ENCODE measurements around the gene TSPAN9.

Gene TSPAN9

GRCh38 chr12:3047961-3048360, 29.2 kb upstream of the TSPAN9 start:
- H3K36me3 ChIP-seq (ENCODE audit: insufficient read depth, low read length): no peaks in the 10 kb centered on the region
- H3K9me3 ChIP-seq (ENCODE audit: low read depth, low read length): no peaks in the 10 kb centered on the region
- no peak overlapping the region for H3K27ac ChIP-seq
- no peak overlapping the region for H3K9ac ChIP-seq (ENCODE audit: insufficient read length)
- no peak overlapping the region for H3K4me3 ChIP-seq
- TF ChIP-seq POLR2AphosphoS5 (IDR thresholded peaks at IDR 0.05; ENCODE audit: borderline replicate concordance, low read depth, low read length): no peak
- TF ChIP-seq FOXP2 (optimal IDR thresholded peaks at IDR 0.05; ENCODE audit: control extremely low read depth, extremely low read length, insufficient read depth): no peak
- DNase-seq (ENCODE audit: low read depth, low spot score): no peak

- Histone ChIP-seq H3K9me3 (ENCODE audit: low read depth, low read length) (no peaks in the 10 kb centered on the region), H3K9ac (ENCODE audit: insufficient read length) (no peak overlapping the region), H3K4me3 (no peak overlapping the region), H3K36me3 (ENCODE audit: insufficient read depth, low read length) (no peaks in the 10 kb centered on the region), H3K27ac (no peak overlapping the region)
- DNase-seq (ENCODE audit: low read depth, low spot score): no peak
- TF ChIP-seq EZH2 (IDR thresholded peaks at IDR 0.05): no peak
- no peak for TF ChIP-seq POLR2AphosphoS5 (IDR thresholded peaks at IDR 0.05; ENCODE audit: borderline replicate concordance, low read depth, low read length)
- TF ChIP-seq FOXP2 (optimal IDR thresholded peaks at IDR 0.05; ENCODE audit: control extremely low read depth, extremely low read length, insufficient read depth): no peak
These were observed 28.6 kb upstream of the TSPAN9 start for GRCh38 chr12:3048540-3048939.

GRCh38 chr12:3049176-3049575, 28.0 kb upstream of the TSPAN9 start:
- Histone ChIP-seq H3K9me3 (ENCODE audit: low read depth, low read length) (no peaks in the 10 kb centered on the region), H3K27ac (0 out of 2 replicates have a peak overlapping the region, but pooled peaks have one; percentile 50), H3K36me3 (ENCODE audit: insufficient read depth, low read length) (no peaks in the 10 kb centered on the region), H3K4me3 (no peak overlapping the region), H3K9ac (ENCODE audit: insufficient read length) (no peak overlapping the region)
- DNase-seq (ENCODE audit: low read depth, low spot score): no peak
- TF ChIP-seq EZH2 (IDR thresholded peaks at IDR 0.05) (no peak), POLR2AphosphoS5 (IDR thresholded peaks at IDR 0.05; ENCODE audit: borderline replicate concordance, low read depth, low read length) (no peak), FOXP2 (optimal IDR thresholded peaks at IDR 0.05; ENCODE audit: control extremely low read depth, extremely low read length, insufficient read depth) (no peak)

- TF ChIP-seq POLR2AphosphoS5 (IDR thresholded peaks at IDR 0.05; ENCODE audit: borderline replicate concordance, low read depth, low read length): no peak
- H3K9ac ChIP-seq (ENCODE audit: insufficient read length): no peak overlapping the region
- H3K9me3 ChIP-seq (ENCODE audit: low read depth, low read length): no peaks in the 10 kb centered on the region
- no peak for DNase-seq (ENCODE audit: low read depth, low spot score)
- H3K27ac ChIP-seq: peak overlapping the region; percentile 50
- no peak overlapping the region for H3K4me3 ChIP-seq
- no peaks in the 10 kb centered on the region for H3K36me3 ChIP-seq (ENCODE audit: insufficient read depth, low read length)
These were observed 27.4 kb upstream of the TSPAN9 start for GRCh38 chr12:3049611-3050249.

- Histone ChIP-seq H3K36me3 (ENCODE audit: insufficient read depth, low read length) (no peaks in the 10 kb centered on the region), H3K9me3 (ENCODE audit: low read depth, low read length) (no peaks in the 10 kb centered on the region), H3K27ac (no peak overlapping the region), H3K4me3 (no peak overlapping the region), H3K9ac (ENCODE audit: insufficient read length) (no peak overlapping the region)
- DNase-seq (ENCODE audit: low read depth, low spot score): no peak
- TF ChIP-seq FOXP2 (optimal IDR thresholded peaks at IDR 0.05; ENCODE audit: control extremely low read depth, extremely low read length, insufficient read depth) (no peak), EZH2 (IDR thresholded peaks at IDR 0.05) (no peak), POLR2AphosphoS5 (IDR thresholded peaks at IDR 0.05; ENCODE audit: borderline replicate concordance, low read depth, low read length) (no peak)
These were observed 22.8 kb upstream of the TSPAN9 start for GRCh38 chr12:3054374-3054773.

- Histone ChIP-seq H3K9ac (ENCODE audit: insufficient read length) (no peak overlapping the region), H3K27ac (no peak overlapping the region), H3K36me3 (ENCODE audit: insufficient read depth, low read length) (no peaks in the 10 kb centered on the region), H3K4me3 (no peak overlapping the region), H3K9me3 (ENCODE audit: low read depth, low read length) (no peaks in the 10 kb centered on the region)
- DNase-seq (ENCODE audit: low read depth, low spot score): no peak
- TF ChIP-seq EZH2 (IDR thresholded peaks at IDR 0.05) (no peak), FOXP2 (optimal IDR thresholded peaks at IDR 0.05; ENCODE audit: control extremely low read depth, extremely low read length, insufficient read depth) (no peak), POLR2AphosphoS5 (IDR thresholded peaks at IDR 0.05; ENCODE audit: borderline replicate concordance, low read depth, low read length) (no peak)
These were observed 22.0 kb upstream of the TSPAN9 start for GRCh38 chr12:3055026-3055703.

GRCh38 chr12:3055704-3056467, 21.3 kb upstream of the TSPAN9 start:
- DNase-seq (ENCODE audit: low read depth, low spot score): no peak
- H3K36me3 ChIP-seq (ENCODE audit: insufficient read depth, low read length): no peaks in the 10 kb centered on the region
- H3K4me3 ChIP-seq: no peak overlapping the region
- no peaks in the 10 kb centered on the region for H3K9me3 ChIP-seq (ENCODE audit: low read depth, low read length)
- no peak overlapping the region for H3K27ac ChIP-seq
- no peak overlapping the region for H3K9ac ChIP-seq (ENCODE audit: insufficient read length)
- TF ChIP-seq FOXP2 (optimal IDR thresholded peaks at IDR 0.05; ENCODE audit: control extremely low read depth, extremely low read length, insufficient read depth): no peak
- TF ChIP-seq EZH2 (IDR thresholded peaks at IDR 0.05): no peak
- no peak for TF ChIP-seq POLR2AphosphoS5 (IDR thresholded peaks at IDR 0.05; ENCODE audit: borderline replicate concordance, low read depth, low read length)

- H3K27ac ChIP-seq: no peak overlapping the region
- H3K4me3 ChIP-seq: no peak overlapping the region
- no peaks in the 10 kb centered on the region for H3K36me3 ChIP-seq (ENCODE audit: insufficient read depth, low read length)
- H3K9me3 ChIP-seq (ENCODE audit: low read depth, low read length): no peaks in the 10 kb centered on the region
- H3K9ac ChIP-seq (ENCODE audit: insufficient read length): no peak overlapping the region
- DNase-seq (ENCODE audit: low read depth, low spot score): no peak
- TF ChIP-seq POLR2AphosphoS5 (IDR thresholded peaks at IDR 0.05; ENCODE audit: borderline replicate concordance, low read depth, low read length): no peak
- no peak for TF ChIP-seq FOXP2 (optimal IDR thresholded peaks at IDR 0.05; ENCODE audit: control extremely low read depth, extremely low read length, insufficient read depth)
- TF ChIP-seq EZH2 (IDR thresholded peaks at IDR 0.05): no peak
These were observed 16.1 kb upstream of the TSPAN9 start for GRCh38 chr12:3061059-3061458.

Data from SK-N-MC (cell line).